Right lobe of liver (tissue), 6 donors: ENCODE measurements around the gene SEZ6. TPM values are rescaled to one million over a fixed set of nuclear protein-coding genes. Genes with fewer than 3 reads are reported as not detected.

ENCODE experiments used
- ATAC-seq, 4 donors: fragments of 200-7000 bp; cut with Tn5 transposase; one replicate each; pipeline ENCODE4 v1.9.1; 2020; ENCODE audit warnings: mild to moderate bottlenecking in 4 of 4, moderate library complexity in 4 of 4
- DNase-seq, 3 donors: peaks; one replicate each; pipeline ENCODE4 v3.0.0-alpha.2; 2020
- H3K27ac ChIP-seq, 3 donors: fragments of 200-600 bp; one replicate each; pipeline ENCODE4 v1.8.0; 2022
- H3K27me3 ChIP-seq, 2 donors: fragments of 200-600 bp; one replicate each; pipeline ENCODE4 v1.8.0; 2022
- H3K36me3 ChIP-seq, 4 donors: fragments of 200-600 bp; sonication (generic) in 1 of 4; one replicate each; pipeline versions ENCODE4 v1.5.1 to v1.8.0; 2017 to 2022; ENCODE audit warnings: control low read depth in 1 of 4
- H3K4me1 ChIP-seq, 4 donors: fragments of 200-600 bp; sonication (generic) in 1 of 4; one replicate each; pipeline versions ENCODE4 v1.5.1 to v1.8.0; 2017 to 2022; ENCODE audit warnings: control low read depth in 1 of 4
- H3K4me3 ChIP-seq, 3 donors: fragments of 200-600 bp; one replicate each; pipeline ENCODE4 v1.8.0; 2022
- H3K9me3 ChIP-seq, 4 donors: fragments of 200-600 bp; sonication (generic) in 1 of 4; one replicate each; pipeline versions ENCODE4 v1.5.1 to v1.8.0; 2017 to 2022; ENCODE audit warnings: control low read depth in 1 of 4
- POLR2A ChIP-seq: fragments of 450-650 bp; IDR thresholded peaks from one replicate; pipeline ENCODE4 v1.6.1; 2017; ENCODE audit warnings: antibody characterized with exemption, mild to moderate bottlenecking
- WGBS: methylation state at CpG from one replicate; pipeline ENCODE4 v1.1.6; 2018; ENCODE audit warnings: low coverage, low lambda C conversion rate; ENCODE audit not compliant: insufficient coverage; ENCODE audit errors: missing lambda C conversion rate; 5-methylcytosine and 5-hydroxymethylcytosine counted together
- intact Hi-C, 2 donors: fragments of 100-400 bp; cut with DNase I; formaldehyde crosslinking; loops; one replicate each; pipeline versions ENCODE4 v1.11.2 to v1.14.1; 2022
- total RNA-seq, 6 experiments: library from RNA; depleted of rRNA in 2 of 6; stranded (reverse); fragments of >200 nt in 2 of 6; fragmentation: NEBNext Ultra II Directional in 3 of 6; extraction: Animal tissue kit (Norgen Biotek cat#: 25700) in 3 of 6; gene quantifications; one replicate each; pipeline versions ENCODE4 v1.1.0 to v1.2.4, GENCODE V29; 2016 to 2023
- TF ChIP-seq, protein P1 (sequence below), 4 donors: fragments of 200-600 bp in 3 of 4; fragments of 450-650 bp in 1 of 4; IDR thresholded peaks; one replicate each; pipeline versions ENCODE4 v1.5.1 to v1.8.0; 2016 to 2022; ENCODE audit warnings: antibody characterized with exemption in 4 of 4, mild to moderate bottlenecking in 2 of 4
- donor health status: DM: no; HTN: yes; CAD: no.
- donor health status: DM: no; HTN: no; CAD: no.
- donor health status: DM: no; HTN: no; CAD: no.
- donor health status: DM: no; HTN: yes; CAD: no.
- donor health status: DM: no; HTN: yes; CAD: no.

The SEZ6 gene
- total RNA-seq, 6 experiments from 2014 or later: not detected

GRCh38 chr17:28963055-28963611, 42.7 kb downstream of the SEZ6 start:
- intact Hi-C loops: no loop called here
- WGBS: 31% methylated on average over 4 of the region's 6 CpGs
- no peaks in the 10 kb centered on the region for H3K36me3 ChIP-seq
- no peaks in the 10 kb centered on the region for H3K27me3 ChIP-seq
- no peaks in the 10 kb centered on the region for H3K9me3 ChIP-seq
- H3K4me1 ChIP-seq: peaks cover 0 to 5% (median 0%) of the 10 kb centered on the region in 4 donors
- no peak overlapping the region for H3K4me3 ChIP-seq
- H3K27ac ChIP-seq: no peak overlapping the region
- ATAC-seq: no peak
- TF ChIP-seq POLR2A: no peak
- TF ChIP-seq, protein P1, sequence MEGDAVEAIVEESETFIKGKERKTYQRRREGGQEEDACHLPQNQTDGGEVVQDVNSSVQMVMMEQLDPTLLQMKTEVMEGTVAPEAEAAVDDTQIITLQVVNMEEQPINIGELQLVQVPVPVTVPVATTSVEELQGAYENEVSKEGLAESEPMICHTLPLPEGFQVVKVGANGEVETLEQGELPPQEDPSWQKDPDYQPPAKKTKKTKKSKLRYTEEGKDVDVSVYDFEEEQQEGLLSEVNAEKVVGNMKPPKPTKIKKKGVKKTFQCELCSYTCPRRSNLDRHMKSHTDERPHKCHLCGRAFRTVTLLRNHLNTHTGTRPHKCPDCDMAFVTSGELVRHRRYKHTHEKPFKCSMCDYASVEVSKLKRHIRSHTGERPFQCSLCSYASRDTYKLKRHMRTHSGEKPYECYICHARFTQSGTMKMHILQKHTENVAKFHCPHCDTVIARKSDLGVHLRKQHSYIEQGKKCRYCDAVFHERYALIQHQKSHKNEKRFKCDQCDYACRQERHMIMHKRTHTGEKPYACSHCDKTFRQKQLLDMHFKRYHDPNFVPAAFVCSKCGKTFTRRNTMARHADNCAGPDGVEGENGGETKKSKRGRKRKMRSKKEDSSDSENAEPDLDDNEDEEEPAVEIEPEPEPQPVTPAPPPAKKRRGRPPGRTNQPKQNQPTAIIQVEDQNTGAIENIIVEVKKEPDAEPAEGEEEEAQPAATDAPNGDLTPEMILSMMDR (IDR thresholded peaks at IDR 0.05): no peak
- DNase-seq: peak in 1 of 3 donors; percentile 2

DNA sequence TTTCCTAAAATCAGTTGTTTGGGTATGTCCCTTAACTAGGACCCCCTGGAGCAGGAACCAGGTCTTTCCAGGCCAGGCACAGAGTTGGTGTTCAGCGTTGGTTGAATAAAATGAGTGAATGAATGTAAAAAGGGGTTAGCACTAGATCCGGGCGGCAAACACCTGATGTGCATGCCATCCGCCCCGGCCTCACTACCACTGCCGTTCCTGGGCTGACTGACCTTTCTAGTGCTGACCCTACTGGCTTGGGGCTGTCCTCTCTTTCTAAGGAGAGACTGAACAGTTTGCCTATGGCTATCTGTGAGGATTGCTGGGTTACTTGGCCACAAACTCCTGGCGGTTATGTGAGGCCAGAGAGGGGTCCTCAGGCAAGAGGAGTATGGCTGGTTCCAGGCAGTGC, 44.4 kb downstream of the SEZ6 start:
- Histone ChIP-seq H3K4me3 (no peak overlapping the region), H3K27ac (no peak overlapping the region), H3K36me3 (no peaks in the 10 kb centered on the region), H3K27me3 (no peaks in the 10 kb centered on the region), H3K4me1 (peaks cover 0 to 5% (median 0%) of the 10 kb centered on the region in 4 donors), H3K9me3 (no peaks in the 10 kb centered on the region)
- intact Hi-C loops: no loop called here
- TF ChIP-seq, protein P1 (IDR thresholded peaks at IDR 0.05): no peak
- TF ChIP-seq POLR2A: no peak
- 76% methylated on average over 6 of the region's 7 CpGs for WGBS
- DNase-seq: no peak
- no peak for ATAC-seq

- 78% methylated on average over 3 of the region's 18 CpGs for WGBS
- no peak for ATAC-seq
- intact Hi-C loops: no loop called here
- Histone ChIP-seq H3K4me3 (no peak overlapping the region), H3K9me3 (no peaks in the 10 kb centered on the region), H3K27ac (no peak overlapping the region), H3K27me3 (no peaks in the 10 kb centered on the region), H3K36me3 (no peaks in the 10 kb centered on the region), H3K4me1 (peaks cover 0 to 1% (median 0%) of the 10 kb centered on the region in 4 donors)
- no peak for TF ChIP-seq POLR2A
- TF ChIP-seq, protein P1 (IDR thresholded peaks at IDR 0.05): no peak
- DNase-seq: no peak
These were observed 45.4 kb downstream of the SEZ6 start for GRCh38 chr17:28960256-28961061.

- TF ChIP-seq, protein P1 (IDR thresholded peaks at IDR 0.05): no peak
- no peak for TF ChIP-seq POLR2A
- no peak for DNase-seq
- intact Hi-C loops: no loop called here
These were observed 46.4 kb downstream of the SEZ6 start for GRCh38 chr17:28959471-28959871.

More at GRCh38 chr17:28959471-28959871, 46.4 kb downstream of the SEZ6 start:
- H3K9me3 ChIP-seq: no peaks in the 10 kb centered on the region
- no CpG with 5 or more reads among the region's 9 CpGs for WGBS
- H3K4me3 ChIP-seq: no peak overlapping the region
- no peak overlapping the region for H3K27ac ChIP-seq
- no peaks in the 10 kb centered on the region for H3K36me3 ChIP-seq
- H3K27me3 ChIP-seq: no peaks in the 10 kb centered on the region
- ATAC-seq: no peak
- no peaks in the 10 kb centered on the region for H3K4me1 ChIP-seq
